GM06990 (cell line): Measurements from ENCODE around the gene LRRC8A.

Experiments used
- DNase-seq: peaks from one replicate; pipeline ENCODE4 v3.0.0-alpha.2; 2011; ENCODE audit not compliant: insufficient read length; ENCODE audit errors: extremely low read depth
- H3K27me3 ChIP-seq: replicated peaks from 2 replicates; pipeline ENCODE4 v1.6.0; 2011; ENCODE audit warnings: low read length; ENCODE audit not compliant: control insufficient read depth, insufficient read depth
- H3K36me3 ChIP-seq: 2 replicates; pipeline ENCODE4 v1.5.1; 2011; ENCODE audit warnings: low read length; ENCODE audit not compliant: control insufficient read depth, insufficient read depth
- H3K4me3 ChIP-seq: replicated peaks from 2 replicates; pipeline ENCODE4 v1.5.1; 2011; ENCODE audit warnings: low read depth, mild to moderate bottlenecking, control low read depth, low read length
- TF ChIP-seq, protein P1 (sequence below): IDR thresholded peaks from 2 replicates; pipeline ENCODE4 v1.5.1; 2011; ENCODE audit warnings: low read length, control low read depth, mild to moderate bottlenecking, inconsistent platforms; ENCODE audit not compliant: insufficient read depth, poor library complexity, severe bottlenecking

LRRC8A gene

DNA sequence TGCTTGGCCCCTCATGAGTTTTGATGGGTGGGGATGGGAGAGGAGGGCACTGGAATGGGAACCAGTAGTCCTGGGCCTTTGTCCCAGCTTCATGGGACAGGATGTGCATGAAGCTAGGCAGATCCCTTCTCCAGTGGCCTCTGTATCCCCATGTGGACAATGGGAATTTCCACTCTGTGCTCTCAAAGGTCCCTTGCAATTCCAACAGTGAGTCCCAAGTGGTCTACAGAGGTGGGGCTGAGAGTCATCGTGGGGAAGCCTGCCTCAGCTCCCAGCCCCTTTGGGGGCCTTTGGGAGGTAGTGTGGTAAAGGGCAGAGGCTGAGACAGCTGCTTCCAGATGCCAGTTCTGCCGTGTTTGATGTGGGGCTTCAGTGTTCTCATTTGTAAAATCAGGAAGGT lies 37.0 kb downstream of the LRRC8A start:
- DNase-seq: no peak
- TF ChIP-seq, protein P1, sequence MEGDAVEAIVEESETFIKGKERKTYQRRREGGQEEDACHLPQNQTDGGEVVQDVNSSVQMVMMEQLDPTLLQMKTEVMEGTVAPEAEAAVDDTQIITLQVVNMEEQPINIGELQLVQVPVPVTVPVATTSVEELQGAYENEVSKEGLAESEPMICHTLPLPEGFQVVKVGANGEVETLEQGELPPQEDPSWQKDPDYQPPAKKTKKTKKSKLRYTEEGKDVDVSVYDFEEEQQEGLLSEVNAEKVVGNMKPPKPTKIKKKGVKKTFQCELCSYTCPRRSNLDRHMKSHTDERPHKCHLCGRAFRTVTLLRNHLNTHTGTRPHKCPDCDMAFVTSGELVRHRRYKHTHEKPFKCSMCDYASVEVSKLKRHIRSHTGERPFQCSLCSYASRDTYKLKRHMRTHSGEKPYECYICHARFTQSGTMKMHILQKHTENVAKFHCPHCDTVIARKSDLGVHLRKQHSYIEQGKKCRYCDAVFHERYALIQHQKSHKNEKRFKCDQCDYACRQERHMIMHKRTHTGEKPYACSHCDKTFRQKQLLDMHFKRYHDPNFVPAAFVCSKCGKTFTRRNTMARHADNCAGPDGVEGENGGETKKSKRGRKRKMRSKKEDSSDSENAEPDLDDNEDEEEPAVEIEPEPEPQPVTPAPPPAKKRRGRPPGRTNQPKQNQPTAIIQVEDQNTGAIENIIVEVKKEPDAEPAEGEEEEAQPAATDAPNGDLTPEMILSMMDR: no peak

DNA sequence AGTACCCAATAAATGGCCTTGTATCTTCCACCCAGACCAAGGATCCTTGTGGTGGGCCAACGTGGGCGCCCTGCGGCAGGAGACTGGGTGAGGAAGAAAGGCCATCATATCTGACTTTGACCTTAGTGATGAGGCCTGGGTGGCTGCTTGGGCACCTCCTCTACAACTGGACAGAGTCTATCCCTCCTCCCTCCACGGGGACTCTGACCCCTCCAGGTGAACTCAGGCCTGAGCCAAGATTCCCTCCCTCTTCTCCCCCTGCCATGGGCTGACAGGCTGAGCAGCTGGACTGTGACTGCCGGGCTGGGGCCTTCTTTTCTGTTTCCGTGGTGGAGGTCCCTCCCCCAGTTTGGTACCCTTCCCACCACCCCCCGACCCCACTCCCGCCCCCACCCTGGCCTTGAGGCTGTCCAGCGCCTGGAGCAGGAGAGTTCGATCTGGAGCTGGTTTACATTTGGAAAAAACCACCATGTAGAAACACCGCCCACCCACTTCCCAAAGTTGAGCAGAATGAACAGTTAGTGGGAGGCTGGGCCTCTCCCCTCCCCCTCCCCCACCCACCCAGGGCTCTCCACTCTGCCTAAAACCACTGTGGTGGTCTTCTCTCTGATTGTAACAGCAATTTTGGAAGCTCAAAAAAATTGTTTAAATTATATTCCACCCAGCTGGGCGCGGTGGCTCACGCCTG lies 37.6 kb downstream of the LRRC8A start:
- no peaks in the 10 kb centered on the region for H3K27me3 ChIP-seq
- H3K36me3 ChIP-seq: peaks cover 6% of the 10 kb centered on the region
- DNase-seq: no peak
- no peak overlapping the region for H3K4me3 ChIP-seq
- TF ChIP-seq, protein P1: no peak

More for the DNA sequence above, 37.0 kb downstream of the LRRC8A start:
- peaks cover 6% of the 10 kb centered on the region for H3K36me3 ChIP-seq
- H3K4me3 ChIP-seq: no peak overlapping the region
- H3K27me3 ChIP-seq: no peaks in the 10 kb centered on the region

DNA sequence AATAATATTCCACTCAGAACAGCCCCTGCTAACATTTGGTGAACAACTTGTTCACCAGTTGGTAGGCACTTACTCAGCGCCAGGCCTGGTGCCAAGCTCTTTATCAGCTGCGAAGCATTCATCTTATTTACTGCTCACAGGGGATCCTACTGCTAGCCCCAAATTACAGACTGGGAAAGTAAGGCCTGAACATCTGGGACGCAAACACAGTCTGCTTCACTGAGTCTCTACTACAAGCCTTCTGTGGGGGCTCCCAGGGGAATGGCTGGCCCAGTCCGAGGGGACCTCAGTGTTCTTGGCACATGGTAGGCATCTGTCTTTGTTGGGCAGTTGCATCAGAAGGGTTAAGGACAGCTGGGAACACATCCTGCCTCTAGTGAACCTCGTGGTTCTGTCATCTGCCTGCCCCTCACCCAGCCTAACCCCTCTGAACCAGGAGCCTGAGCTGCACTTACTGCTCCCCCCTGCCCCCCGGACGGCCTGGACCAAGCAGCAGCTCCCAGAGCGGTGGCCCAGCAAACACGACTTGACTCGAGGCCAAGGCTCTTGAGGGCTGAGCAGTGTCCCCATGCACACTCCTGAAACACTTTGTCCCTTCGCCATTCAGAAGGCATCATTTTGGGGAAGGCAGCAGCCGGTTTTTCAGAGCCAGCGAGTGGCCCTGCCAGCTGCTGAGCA lies 38.6 kb downstream of the LRRC8A start, which contains the start of gene PHYHD1:
Gene PHYHD1 (plus strand): TSS at position 602 of the 678 bp plus-strand sequence. CDS start 1,342 bp downstream, outside the sequence.
- peaks cover 6% of the 10 kb centered on the region for H3K36me3 ChIP-seq
- no peaks in the 10 kb centered on the region for H3K27me3 ChIP-seq
- TF ChIP-seq, protein P1: no peak
- H3K4me3 ChIP-seq: no peak within 1 kb of the TSS; the same call in 1 of the 2 replicates
- no peak for DNase-seq

DNA sequence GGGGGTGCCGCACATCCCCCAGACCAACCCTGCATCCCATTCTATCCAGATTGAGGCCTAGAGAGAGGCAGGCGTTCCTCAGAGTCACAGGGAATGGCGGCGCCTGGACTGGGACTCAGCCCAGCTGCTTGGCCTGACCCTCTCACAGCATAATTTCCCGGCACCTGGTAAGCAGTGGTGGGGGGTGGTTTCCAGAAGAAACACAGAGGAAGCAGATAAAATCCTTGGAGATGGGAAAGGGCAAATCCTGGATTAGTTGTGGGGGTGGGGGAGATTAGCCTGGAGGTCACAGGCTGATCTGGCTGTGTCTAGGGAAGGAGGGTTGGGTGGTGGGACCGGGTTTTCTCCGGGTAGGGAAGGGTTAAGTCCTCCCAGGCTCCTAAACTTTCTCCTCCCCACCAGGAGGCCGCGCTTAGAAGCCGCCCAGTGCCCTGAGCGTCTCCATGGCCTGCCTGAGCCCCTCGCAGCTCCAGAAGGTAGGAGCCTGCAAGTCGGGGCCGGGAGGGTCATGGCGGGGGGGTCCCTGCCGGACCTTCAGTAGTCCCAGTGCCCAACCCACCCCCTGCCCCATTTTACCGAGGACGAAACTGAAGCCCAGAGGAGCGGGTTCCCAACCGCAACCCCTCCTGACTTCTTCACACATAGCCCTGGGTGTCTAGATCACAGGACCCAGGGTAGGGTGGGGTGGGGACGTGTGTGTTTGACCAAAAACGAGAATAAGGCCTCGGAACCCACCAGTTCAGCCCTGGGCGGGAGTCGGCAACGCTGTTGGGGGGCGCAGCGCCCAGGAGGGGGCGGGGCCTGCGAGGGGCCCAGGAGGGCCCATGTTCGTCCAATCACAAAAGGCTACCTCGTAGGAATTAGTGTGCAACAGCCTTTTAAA lies 40.2 kb downstream of the LRRC8A start:
- H3K4me3 ChIP-seq: no peak overlapping the region

DNA sequence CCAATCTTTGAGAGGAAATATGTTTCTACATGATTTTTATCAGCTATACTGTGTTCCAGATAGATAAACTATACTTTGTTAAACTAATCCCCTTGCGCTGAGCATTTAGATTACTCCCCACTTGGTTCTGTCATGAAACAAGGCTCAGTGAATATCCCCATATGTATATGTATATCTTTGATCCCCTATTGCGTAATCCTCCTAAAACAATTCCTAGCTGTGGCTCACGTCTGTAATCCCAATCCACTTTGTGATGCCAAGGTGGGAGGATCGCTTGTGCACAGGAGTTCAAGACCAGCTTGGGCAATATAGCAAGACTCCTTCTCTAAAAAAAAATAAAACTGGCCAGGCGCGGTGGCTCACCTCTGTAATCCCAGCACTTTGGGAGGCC lies 41.6 kb downstream of the LRRC8A start:
- no peak for DNase-seq
- no peaks in the 10 kb centered on the region for H3K36me3 ChIP-seq
- TF ChIP-seq, protein P1: no peak
- no peaks in the 10 kb centered on the region for H3K27me3 ChIP-seq
- no peak overlapping the region for H3K4me3 ChIP-seq

More for the DNA sequence above, 40.2 kb downstream of the LRRC8A start:
- H3K36me3 ChIP-seq: peaks cover 3% of the 10 kb centered on the region
- no peaks in the 10 kb centered on the region for H3K27me3 ChIP-seq
- DNase-seq: no peak
- TF ChIP-seq, protein P1: no peak
